ENCODE measurements around the gene KLHDC3.

Gene KLHDC3

GRCh38 chr6:43013843-43014433 lies at the start of gene KLHDC3, which contains the start of gene MEA1:
Gene KLHDC3, plus strand, starts transcription at chr6:43014249. Its CDS starts 2,944 bp downstream, at chr6:43017193.
Gene MEA1, minus strand, starts transcription at chr6:43013946. Its CDS starts 133 bp downstream, at chr6:43013813.
- TF ChIP-seq CTCF (IDR thresholded peaks at IDR 0.05; ENCODE audit: low read depth, low read length), result no peak
- peak within 1 kb of the TSS; percentile 92 to 96 for H3K4me3 ChIP-seq (replicated peaks in 1 of 2; ENCODE audit: low read depth in 2 of 2, low read length in 2 of 2)
- DNase-seq (ENCODE audit: low read depth in 2 of 2), result peak; percentile 100

- TF ChIP-seq CTCF (IDR thresholded peaks at IDR 0.05; ENCODE audit: low read depth, low read length), result no peak
- no peak overlapping the region for H3K4me3 ChIP-seq (replicated peaks in 1 of 2; ENCODE audit: low read depth in 2 of 2, low read length in 2 of 2)
- no peak for DNase-seq (ENCODE audit: low read depth in 2 of 2)
Observed at GRCh38 chr6:42966571-42966970, 47.5 kb upstream of the KLHDC3 start.

- no peak overlapping the region for H3K4me3 ChIP-seq (replicated peaks in 1 of 2; ENCODE audit: low read depth in 2 of 2, low read length in 2 of 2)
- TF ChIP-seq CTCF (IDR thresholded peaks at IDR 0.05; ENCODE audit: low read depth, low read length), result no peak
- DNase-seq (ENCODE audit: low read depth in 2 of 2), result no peak
Observed at GRCh38 chr6:42967228-42967627, 46.8 kb upstream of the KLHDC3 start.

GRCh38 chr6:42968126-42968701 lies 45.8 kb upstream of the KLHDC3 start:
- H3K4me3 ChIP-seq (replicated peaks in 1 of 2; ENCODE audit: low read depth in 2 of 2, low read length in 2 of 2), result no peak overlapping the region
- TF ChIP-seq CTCF (IDR thresholded peaks at IDR 0.05; ENCODE audit: low read depth, low read length), result no peak
- DNase-seq (ENCODE audit: low read depth in 2 of 2), result no peak

GRCh38 chr6:42968783-42969182 lies 45.3 kb upstream of the KLHDC3 start:
- TF ChIP-seq CTCF (IDR thresholded peaks at IDR 0.05; ENCODE audit: low read depth, low read length), result no peak

GRCh38 chr6:42969431-42969830 lies 44.6 kb upstream of the KLHDC3 start:
- no peak for TF ChIP-seq CTCF (IDR thresholded peaks at IDR 0.05; ENCODE audit: low read depth, low read length)
- H3K4me3 ChIP-seq (replicated peaks in 1 of 2; ENCODE audit: low read depth in 2 of 2, low read length in 2 of 2), result no peak overlapping the region
- no peak for DNase-seq (ENCODE audit: low read depth in 2 of 2)

More at GRCh38 chr6:42968783-42969182, 45.3 kb upstream of the KLHDC3 start:
- no peak overlapping the region for H3K4me3 ChIP-seq (replicated peaks in 1 of 2; ENCODE audit: low read depth in 2 of 2, low read length in 2 of 2)
- no peak for DNase-seq (ENCODE audit: low read depth in 2 of 2)

Data from cardiac fibroblast (primary cell).